Memory B cell (primary cell): ENCODE data around the gene ASH1L.
A peak's percentile ranks its signal among the peaks of the same experiment; 100 is the strongest.
"Not testable (repeated sequence)": the region's sequence is repeated elsewhere in the genome, so short reads cannot be mapped to it uniquely, and the experiment has no call there.

Experiments
- ATAC-seq: fragments of 150-1000 bp; cut with Tn5 transposase; 2 replicates; pipeline ENCODE4 v1.10.0; 2021; ENCODE audit warnings: low read depth, mild to moderate bottlenecking, moderate library complexity
- DNase-seq, 2 donors: peaks; one replicate each; pipeline ENCODE4 v3.0.0; 2022; ENCODE audit warnings: low spot score in 2 of 2
- H3K27ac Mint-ChIP-seq: one replicate; pipeline ENCODE4 v1.8.0; 2022; ENCODE audit warnings: mild to moderate bottlenecking, moderate library complexity, mixed read lengths
- H3K27me3 Mint-ChIP-seq: one replicate; pipeline ENCODE4 v1.8.0; 2022; ENCODE audit warnings: mixed read lengths
- H3K36me3 Mint-ChIP-seq: one replicate; pipeline ENCODE4 v1.8.0; 2022; ENCODE audit warnings: mild to moderate bottlenecking, mixed read lengths
- H3K4me1 Mint-ChIP-seq: one replicate; pipeline ENCODE4 v1.8.0; 2022; ENCODE audit warnings: mixed read lengths
- H3K4me3 Mint-ChIP-seq: one replicate; pipeline ENCODE4 v1.8.0; 2022; ENCODE audit warnings: mild to moderate bottlenecking, moderate library complexity, mixed read lengths
- H3K9me3 Mint-ChIP-seq: one replicate; pipeline ENCODE4 v1.8.0; 2022; ENCODE audit warnings: mixed read lengths

The ASH1L gene

GRCh38 chr1:155493595-155493994, 69.0 kb downstream of the ASH1L start:
- H3K27me3 Mint-ChIP-seq, DNase-seq, ATAC-seq, H3K9me3 Mint-ChIP-seq, H3K27ac Mint-ChIP-seq, H3K4me3 Mint-ChIP-seq: not testable (repeated sequence)
- Mint-ChIP-seq H3K4me1 (peaks cover 23% of the 10 kb centered on the region), H3K36me3 (peaks cover 13% of the 10 kb centered on the region)

- not testable (repeated sequence) for H3K9me3 Mint-ChIP-seq, H3K36me3 Mint-ChIP-seq, H3K27ac Mint-ChIP-seq, DNase-seq, ATAC-seq, H3K4me3 Mint-ChIP-seq, H3K27me3 Mint-ChIP-seq
- peaks cover 10% of the 10 kb centered on the region for H3K4me1 Mint-ChIP-seq
These were observed 74.2 kb downstream of the ASH1L start for GRCh38 chr1:155488419-155488818.

GRCh38 chr1:155487541-155487940, 75.1 kb downstream of the ASH1L start:
- H3K27ac Mint-ChIP-seq: no peak overlapping the region
- no peaks in the 10 kb centered on the region for H3K27me3 Mint-ChIP-seq
- H3K9me3 Mint-ChIP-seq: no peaks in the 10 kb centered on the region
- DNase-seq (no peak), ATAC-seq (no peak)
- H3K4me3 Mint-ChIP-seq: no peak overlapping the region
- peaks cover 10% of the 10 kb centered on the region for H3K4me1 Mint-ChIP-seq
- peaks cover 3% of the 10 kb centered on the region for H3K36me3 Mint-ChIP-seq

GRCh38 chr1:155486952-155487351, 75.7 kb downstream of the ASH1L start:
- not testable (repeated sequence) for H3K4me3 Mint-ChIP-seq, ATAC-seq, H3K36me3 Mint-ChIP-seq, H3K9me3 Mint-ChIP-seq, H3K27ac Mint-ChIP-seq, DNase-seq, H3K27me3 Mint-ChIP-seq
- peaks cover 10% of the 10 kb centered on the region for H3K4me1 Mint-ChIP-seq

GRCh38 chr1:155485945-155486344, 76.7 kb downstream of the ASH1L start:
- H3K36me3 Mint-ChIP-seq: peaks cover 12% of the 10 kb centered on the region
- H3K4me1 Mint-ChIP-seq: peaks cover 10% of the 10 kb centered on the region
- peak overlapping the region; percentile 82 for H3K27ac Mint-ChIP-seq
- no peaks in the 10 kb centered on the region for H3K9me3 Mint-ChIP-seq
- no peaks in the 10 kb centered on the region for H3K27me3 Mint-ChIP-seq
- no peak overlapping the region for H3K4me3 Mint-ChIP-seq
- ATAC-seq (peak; percentile 62), DNase-seq (no peak)

DNA sequence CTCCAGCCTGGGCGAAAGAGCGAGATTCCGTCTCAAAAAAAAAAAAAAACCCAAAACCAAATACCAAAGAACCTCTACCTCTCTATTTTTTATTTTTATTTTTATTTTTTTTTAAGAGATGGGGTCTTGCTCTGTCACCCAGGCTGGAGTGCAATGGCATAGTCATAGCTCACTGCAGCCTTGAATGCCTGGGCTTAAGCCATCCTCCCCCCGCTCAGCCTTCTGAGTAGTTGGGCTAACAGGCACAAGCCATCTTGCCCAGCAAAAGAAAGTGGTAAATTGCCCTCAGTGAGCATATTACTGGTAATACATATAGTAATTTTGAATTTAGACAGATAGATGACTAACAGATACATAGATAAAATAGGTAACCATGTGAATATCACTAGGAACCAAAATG, 77.4 kb downstream of the ASH1L start:
- peaks cover 15% of the 10 kb centered on the region for H3K36me3 Mint-ChIP-seq
- no peak for ATAC-seq
- H3K27ac Mint-ChIP-seq: no peak overlapping the region
- H3K27me3 Mint-ChIP-seq: no peaks in the 10 kb centered on the region
- DNase-seq: no peak
- no peak overlapping the region for H3K4me3 Mint-ChIP-seq
- no peaks in the 10 kb centered on the region for H3K9me3 Mint-ChIP-seq
- peaks cover 8% of the 10 kb centered on the region for H3K4me1 Mint-ChIP-seq

GRCh38 chr1:155481741-155482241, 80.8 kb downstream of the ASH1L start:
- H3K27me3 Mint-ChIP-seq: no peaks in the 10 kb centered on the region
- no peak overlapping the region for H3K4me3 Mint-ChIP-seq
- peaks cover 36% of the 10 kb centered on the region for H3K36me3 Mint-ChIP-seq
- no peak for DNase-seq
- H3K27ac Mint-ChIP-seq: no peak overlapping the region
- H3K4me1 Mint-ChIP-seq: peaks cover 17% of the 10 kb centered on the region
- ATAC-seq: no peak
- no peaks in the 10 kb centered on the region for H3K9me3 Mint-ChIP-seq

GRCh38 chr1:155479205-155479604, 83.4 kb downstream of the ASH1L start:
- Mint-ChIP-seq H3K27me3 (no peaks in the 10 kb centered on the region), H3K9me3 (no peaks in the 10 kb centered on the region), H3K4me1 (peaks cover 18% of the 10 kb centered on the region), H3K36me3 (peaks cover 44% of the 10 kb centered on the region), H3K27ac (peak overlapping the region; percentile 38), H3K4me3 (no peak overlapping the region)
- ATAC-seq (no peak), DNase-seq (no peak)

DNA sequence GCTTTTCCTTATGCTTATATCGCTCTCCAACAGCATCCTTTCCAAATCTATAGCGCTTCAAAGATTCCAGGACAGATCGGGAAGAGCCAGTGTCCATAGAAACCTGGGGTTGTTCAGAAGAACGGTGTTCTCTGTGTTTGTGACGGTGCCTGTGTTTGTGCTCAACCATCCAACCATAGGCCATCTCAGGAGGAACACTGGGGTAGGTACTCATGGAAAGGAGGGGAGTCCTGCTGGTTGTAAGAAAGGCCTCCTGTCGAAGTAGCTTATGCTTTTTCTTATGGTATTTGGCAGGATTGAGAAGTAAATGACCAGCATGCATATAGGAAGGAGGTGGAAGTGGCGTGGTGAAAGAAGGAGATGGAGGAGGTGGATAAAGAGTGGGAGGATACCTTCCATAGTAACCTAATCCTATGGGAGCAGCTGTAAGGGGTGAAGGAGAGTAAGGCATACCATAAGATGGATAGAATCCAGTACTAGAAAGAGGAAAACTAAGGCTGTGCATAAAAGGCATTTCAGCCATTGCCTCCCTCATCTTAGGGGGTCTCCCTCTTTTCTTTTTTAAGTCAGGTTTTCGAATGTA, 84.2 kb downstream of the ASH1L start:
- peaks cover 44% of the 10 kb centered on the region for H3K36me3 Mint-ChIP-seq
- no peak for DNase-seq
- no peak overlapping the region for H3K4me3 Mint-ChIP-seq

GRCh38 chr1:155474146-155474545, 88.5 kb downstream of the ASH1L start:
- DNase-seq (no peak), ATAC-seq (no peak)
- Mint-ChIP-seq H3K4me1 (peaks cover 23% of the 10 kb centered on the region), H3K36me3 (peaks cover 41% of the 10 kb centered on the region), H3K27ac (peak overlapping the region; percentile 25), H3K4me3 (no peak overlapping the region), H3K27me3 (no peaks in the 10 kb centered on the region), H3K9me3 (peaks cover 1% of the 10 kb centered on the region)

More for the DNA sequence above, 84.2 kb downstream of the ASH1L start:
- H3K9me3 Mint-ChIP-seq: no peaks in the 10 kb centered on the region
- H3K27ac Mint-ChIP-seq: no peak overlapping the region
- no peak for ATAC-seq
- H3K4me1 Mint-ChIP-seq: peaks cover 18% of the 10 kb centered on the region
- H3K27me3 Mint-ChIP-seq: no peaks in the 10 kb centered on the region

- Mint-ChIP-seq H3K36me3 (peaks cover 36% of the 10 kb centered on the region), H3K4me3 (no peak overlapping the region), H3K27ac (no peak overlapping the region), H3K27me3 (no peaks in the 10 kb centered on the region), H3K9me3 (peaks cover 1% of the 10 kb centered on the region), H3K4me1 (peaks cover 21% of the 10 kb centered on the region)
- ATAC-seq (no peak), DNase-seq (no peak)
These were observed 89.3 kb downstream of the ASH1L start for GRCh38 chr1:155473151-155473821.

DNA sequence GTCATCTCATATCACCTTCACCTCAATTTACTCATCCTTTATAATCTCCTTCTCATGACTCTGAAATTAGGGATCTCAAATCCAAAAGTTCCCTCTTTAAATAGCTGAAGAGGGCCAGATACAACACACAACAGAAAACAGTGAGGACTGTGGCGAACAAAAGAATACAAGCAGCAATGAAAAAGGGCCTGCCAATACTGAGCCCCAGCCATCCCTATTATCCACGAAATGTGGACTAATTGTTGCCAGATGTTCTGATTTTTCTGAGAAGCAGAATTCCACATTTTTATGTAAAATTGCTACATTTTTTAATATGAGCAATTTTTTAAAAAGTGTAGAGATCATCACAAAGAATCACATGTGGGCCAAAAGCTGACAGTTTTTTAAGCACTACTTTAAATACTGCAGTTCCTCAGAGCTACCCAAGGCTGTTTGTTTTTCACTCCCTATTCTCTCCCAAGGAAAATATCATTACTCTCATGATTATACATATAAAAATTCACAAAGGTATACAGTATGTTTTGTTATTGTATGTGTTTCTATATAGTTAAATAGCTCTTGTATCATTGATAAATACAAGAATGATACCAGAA, 90.0 kb downstream of the ASH1L start:
- Mint-ChIP-seq H3K4me1 (peaks cover 24% of the 10 kb centered on the region), H3K27ac (no peak overlapping the region), H3K9me3 (peaks cover 1% of the 10 kb centered on the region), H3K27me3 (no peaks in the 10 kb centered on the region), H3K4me3 (no peak overlapping the region), H3K36me3 (peaks cover 32% of the 10 kb centered on the region)
- DNase-seq (no peak), ATAC-seq (no peak)

- ATAC-seq (no peak), DNase-seq (no peak)
- Mint-ChIP-seq H3K4me1 (peaks cover 26% of the 10 kb centered on the region), H3K36me3 (peaks cover 32% of the 10 kb centered on the region), H3K4me3 (no peak overlapping the region), H3K9me3 (peaks cover 1% of the 10 kb centered on the region), H3K27ac (no peak overlapping the region), H3K27me3 (no peaks in the 10 kb centered on the region)
These were observed 90.7 kb downstream of the ASH1L start for GRCh38 chr1:155471891-155472290.

GRCh38 chr1:155471026-155471425, 91.6 kb downstream of the ASH1L start:
- Mint-ChIP-seq H3K9me3 (peaks cover 1% of the 10 kb centered on the region), H3K27ac (no peak overlapping the region), H3K4me1 (peaks cover 29% of the 10 kb centered on the region), H3K4me3 (no peak overlapping the region), H3K27me3 (no peaks in the 10 kb centered on the region), H3K36me3 (peaks cover 32% of the 10 kb centered on the region)
- DNase-seq: no peak
- no peak for ATAC-seq
